ENCODE measurements around the gene FMOD. TPM values are rescaled to one million over a fixed set of nuclear protein-coding genes. Genes with fewer than 3 reads are reported as not detected.
"Not testable (repeated sequence)": the region's sequence is repeated elsewhere in the genome, so short reads cannot be mapped to it uniquely, and the experiment has no call there.

The FMOD gene
- polyA plus RNA-seq, 2 donors = 1.7 to 4.4 TPM

DNA sequence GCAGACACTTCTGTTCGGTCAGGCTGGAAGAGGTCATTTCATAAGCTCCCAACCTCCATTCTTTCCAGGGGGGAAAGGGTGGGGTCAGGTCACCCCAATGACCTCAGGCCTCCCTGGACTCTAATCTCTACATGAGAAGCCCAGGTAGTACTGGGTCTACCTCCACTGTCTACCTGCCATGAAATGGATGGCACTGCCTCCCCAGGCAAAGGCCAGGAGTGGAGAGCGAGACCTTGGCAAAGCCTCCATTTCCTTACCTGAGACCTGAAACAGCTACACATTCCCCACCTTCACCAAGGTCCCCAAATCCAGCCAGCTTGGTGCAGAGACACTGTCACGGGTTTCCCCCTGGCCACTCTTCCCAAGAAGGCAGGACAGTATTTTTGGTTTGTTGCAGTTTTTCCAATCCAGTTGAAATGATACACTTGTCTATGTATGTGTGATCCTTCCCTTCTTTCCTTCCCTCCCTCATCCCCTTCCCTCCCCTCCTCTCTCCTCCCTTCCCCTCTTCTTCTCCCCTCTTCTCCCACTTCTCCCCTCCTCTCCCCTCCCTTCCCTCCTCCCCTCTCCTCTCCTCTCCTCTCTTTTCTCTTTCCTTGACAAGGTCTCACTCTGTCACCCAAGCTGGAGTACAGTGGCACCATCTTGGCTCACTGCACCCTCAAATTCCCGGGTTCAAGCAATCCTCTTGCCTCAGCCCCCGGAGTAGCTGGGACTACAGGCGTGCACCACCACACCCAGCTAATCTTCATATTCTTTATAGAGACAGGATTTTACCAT is 29.5 kb downstream of the FMOD start:
- WGBS, 2 donors = 74 to 82% methylated on average over 6 of the region's 6 CpGs
- no peaks in the 10 kb centered on the region for H3K36me3 ChIP-seq (ENCODE audit: control insufficient read depth in 2 of 2, insufficient read depth in 2 of 2, low read length in 1 of 2)
- H3K9me3 ChIP-seq (ENCODE audit: control insufficient read depth in 2 of 2, insufficient read depth in 1 of 2, low read depth in 1 of 2, low read length in 1 of 2) = no peaks in the 10 kb centered on the region
- H3K4me3 ChIP-seq (ENCODE audit: low read depth in 1 of 2, low read length in 2 of 2) = no peak overlapping the region
- peaks cover 13% of the 10 kb centered on the region in 2 donors for H3K4me1 ChIP-seq (ENCODE audit: control insufficient read depth in 2 of 2, insufficient read depth in 2 of 2, low read length in 1 of 2)
- peak overlapping the region; percentile 16 to 57 for H3K27ac ChIP-seq (ENCODE audit: low read depth in 2 of 2, low read length in 1 of 2)
- no peaks in the 10 kb centered on the region for H3K27me3 ChIP-seq (ENCODE audit: control insufficient read depth in 1 of 2, insufficient read depth in 2 of 2, low read length in 2 of 2)

DNA sequence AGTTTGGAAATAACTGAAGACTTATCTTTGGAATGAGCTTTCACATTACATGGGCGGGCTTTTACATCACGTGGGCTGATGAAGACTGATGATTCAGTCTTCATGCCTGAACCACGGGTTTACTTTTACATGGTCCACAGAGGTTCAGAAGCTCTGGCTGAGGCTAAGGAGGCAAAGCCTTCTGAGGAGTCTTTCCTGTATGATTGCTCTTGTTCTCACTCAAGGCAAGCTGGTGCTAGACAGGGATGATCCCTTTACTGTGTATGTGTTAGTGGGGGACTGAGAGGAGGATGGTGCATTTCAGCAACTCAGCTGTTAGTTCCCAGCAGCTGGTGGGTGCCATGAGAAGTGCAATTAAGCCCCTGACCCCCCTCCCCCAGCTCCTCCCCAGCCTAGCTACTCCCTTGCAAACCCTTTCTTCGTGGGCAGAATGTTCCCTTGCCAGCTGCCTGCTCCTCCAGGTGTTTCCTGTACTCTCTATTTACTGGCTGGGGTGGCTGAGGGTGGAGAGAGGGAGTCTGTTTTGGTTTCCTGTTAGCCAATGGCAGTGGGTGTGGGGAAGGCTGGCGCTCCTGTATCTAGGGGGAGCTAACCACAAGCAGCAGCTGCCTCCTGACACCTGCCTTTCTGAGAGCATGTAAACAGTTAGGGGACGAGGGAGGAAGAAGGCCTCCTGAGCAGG is 30.2 kb downstream of the FMOD start:
- 21 to 34% methylated on average over 6 of the region's 6 CpGs for WGBS, 2 donors
- H3K4me1 ChIP-seq (ENCODE audit: control insufficient read depth in 2 of 2, insufficient read depth in 2 of 2, low read length in 1 of 2) = peaks cover 13% of the 10 kb centered on the region in 2 donors
- no peak overlapping the region for H3K4me3 ChIP-seq (ENCODE audit: low read depth in 1 of 2, low read length in 2 of 2)
- H3K27me3 ChIP-seq (ENCODE audit: control insufficient read depth in 1 of 2, insufficient read depth in 2 of 2, low read length in 2 of 2) = no peaks in the 10 kb centered on the region
- no peaks in the 10 kb centered on the region for H3K9me3 ChIP-seq (ENCODE audit: control insufficient read depth in 2 of 2, insufficient read depth in 1 of 2, low read depth in 1 of 2, low read length in 1 of 2)
- H3K27ac ChIP-seq (ENCODE audit: low read depth in 2 of 2, low read length in 1 of 2) = peak overlapping the region in 1 of 2 donors; percentile 57
- H3K36me3 ChIP-seq (ENCODE audit: control insufficient read depth in 2 of 2, insufficient read depth in 2 of 2, low read length in 1 of 2) = no peaks in the 10 kb centered on the region

DNA sequence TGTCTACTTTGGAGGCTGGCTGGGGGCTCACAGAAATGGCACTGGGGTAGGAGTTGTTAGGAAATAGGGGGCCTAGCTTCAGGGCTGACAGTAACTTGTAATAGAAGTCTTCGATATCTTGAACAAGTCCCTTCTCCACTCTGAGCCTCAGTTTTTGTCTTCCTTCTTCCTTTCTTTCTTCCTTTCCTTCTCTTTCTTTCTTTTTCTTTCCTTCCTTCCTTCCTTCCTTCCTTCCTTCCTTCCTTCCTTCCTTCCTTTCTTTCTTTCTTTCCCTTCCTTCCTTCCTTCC is 32.7 kb downstream of the FMOD start:
- Histone ChIP-seq H3K9me3 (ENCODE audit: control insufficient read depth in 2 of 2, insufficient read depth in 1 of 2, low read depth in 1 of 2, low read length in 1 of 2) (no peaks in the 10 kb centered on the region), H3K36me3 (ENCODE audit: control insufficient read depth in 2 of 2, insufficient read depth in 2 of 2, low read length in 1 of 2) (no peaks in the 10 kb centered on the region), H3K4me1 (ENCODE audit: control insufficient read depth in 2 of 2, insufficient read depth in 2 of 2, low read length in 1 of 2) (peaks cover 5% of the 10 kb centered on the region in 2 donors), H3K4me3 (ENCODE audit: low read depth in 1 of 2, low read length in 2 of 2) (no peak overlapping the region), H3K27ac (ENCODE audit: low read depth in 2 of 2, low read length in 1 of 2) (no peak overlapping the region), H3K27me3 (ENCODE audit: control insufficient read depth in 1 of 2, insufficient read depth in 2 of 2, low read length in 2 of 2) (no peaks in the 10 kb centered on the region)
- 93 to 94% methylated on average over 1 of the region's 1 CpG for WGBS, 2 donors

DNA sequence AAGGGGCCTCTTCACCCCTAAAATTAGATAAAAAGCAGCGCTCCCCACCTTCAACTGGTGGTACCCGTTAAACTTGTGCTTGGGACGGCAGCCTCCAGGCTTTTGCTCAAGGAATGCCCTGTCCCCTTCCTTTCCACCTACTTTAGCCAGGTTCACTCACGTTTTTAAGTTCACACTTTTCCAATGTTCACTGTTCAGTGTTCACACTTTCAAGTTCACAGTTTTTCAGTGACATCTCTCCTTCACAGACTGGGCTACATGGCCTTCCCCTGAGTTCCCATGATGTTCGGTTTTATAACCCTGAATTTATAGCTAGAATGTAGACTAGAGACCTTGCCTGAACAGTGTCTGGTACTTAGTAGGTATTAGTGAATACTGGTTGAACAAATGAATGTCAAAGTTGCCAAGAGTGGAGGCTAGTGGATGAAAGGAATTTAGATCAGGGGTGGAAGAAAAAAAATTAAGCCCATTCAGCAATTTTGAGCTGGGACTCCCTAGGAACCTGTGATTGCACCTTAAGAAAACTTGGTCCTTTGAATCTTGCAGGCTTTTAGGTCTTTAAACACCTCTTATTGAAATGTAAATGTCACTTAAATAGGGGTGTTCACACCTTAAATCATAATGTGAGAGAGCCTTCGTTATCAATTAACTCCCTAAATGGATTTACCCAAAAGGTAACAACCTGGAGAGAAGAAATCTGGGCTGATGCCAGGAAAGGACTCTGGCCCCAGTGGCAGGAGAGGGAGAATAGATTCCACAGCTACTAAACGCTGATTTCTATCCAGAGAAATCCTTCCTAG is 33.3 kb downstream of the FMOD start:
- no peak overlapping the region for H3K4me3 ChIP-seq (ENCODE audit: low read depth in 1 of 2, low read length in 2 of 2)
- H3K9me3 ChIP-seq (ENCODE audit: control insufficient read depth in 2 of 2, insufficient read depth in 1 of 2, low read depth in 1 of 2, low read length in 1 of 2) = no peaks in the 10 kb centered on the region
- H3K36me3 ChIP-seq (ENCODE audit: control insufficient read depth in 2 of 2, insufficient read depth in 2 of 2, low read length in 1 of 2) = no peaks in the 10 kb centered on the region
- H3K4me1 ChIP-seq (ENCODE audit: control insufficient read depth in 2 of 2, insufficient read depth in 2 of 2, low read length in 1 of 2) = peaks cover 5% of the 10 kb centered on the region in 2 donors
- WGBS, 2 donors = 76 to 90% methylated on average over 7 of the region's 7 CpGs
- H3K27me3 ChIP-seq (ENCODE audit: control insufficient read depth in 1 of 2, insufficient read depth in 2 of 2, low read length in 2 of 2) = no peaks in the 10 kb centered on the region
- no peak overlapping the region for H3K27ac ChIP-seq (ENCODE audit: low read depth in 2 of 2, low read length in 1 of 2)

DNA sequence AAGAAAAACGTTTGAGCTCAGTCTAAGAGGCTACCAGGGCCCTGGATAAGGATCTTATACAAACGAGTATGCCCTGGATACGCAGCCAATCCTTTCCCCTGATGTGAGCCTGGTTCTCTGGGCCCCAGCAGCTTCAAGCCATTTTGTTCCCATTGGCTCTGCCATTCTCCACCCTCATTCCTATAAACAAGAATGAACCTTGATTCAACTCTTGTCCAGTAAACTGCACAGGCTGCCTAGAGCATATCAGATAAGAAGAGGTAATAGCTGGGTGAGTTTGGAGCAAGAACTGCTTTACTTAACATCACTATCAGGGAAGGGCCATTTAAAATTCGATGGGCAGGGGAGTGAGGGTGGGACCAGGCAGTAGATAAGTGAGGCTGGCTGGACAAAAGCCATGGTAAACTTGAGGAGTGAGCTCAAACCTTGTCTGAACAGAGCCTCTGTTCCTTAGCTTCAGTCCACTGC is 34.3 kb downstream of the FMOD start:
- H3K4me1 ChIP-seq (ENCODE audit: control insufficient read depth in 2 of 2, insufficient read depth in 2 of 2, low read length in 1 of 2) = peaks cover 5% of the 10 kb centered on the region in 2 donors
- H3K27ac ChIP-seq (ENCODE audit: low read depth in 2 of 2, low read length in 1 of 2) = peak overlapping the region in 1 of 2 donors; percentile 9
- H3K27me3 ChIP-seq (ENCODE audit: control insufficient read depth in 1 of 2, insufficient read depth in 2 of 2, low read length in 2 of 2) = no peaks in the 10 kb centered on the region
- no peaks in the 10 kb centered on the region for H3K9me3 ChIP-seq (ENCODE audit: control insufficient read depth in 2 of 2, insufficient read depth in 1 of 2, low read depth in 1 of 2, low read length in 1 of 2)
- WGBS, 2 donors = 34 to 35% methylated on average over 4 of the region's 4 CpGs
- H3K4me3 ChIP-seq (ENCODE audit: low read depth in 1 of 2, low read length in 2 of 2) = no peak overlapping the region
- H3K36me3 ChIP-seq (ENCODE audit: control insufficient read depth in 2 of 2, insufficient read depth in 2 of 2, low read length in 1 of 2) = no peaks in the 10 kb centered on the region

DNA sequence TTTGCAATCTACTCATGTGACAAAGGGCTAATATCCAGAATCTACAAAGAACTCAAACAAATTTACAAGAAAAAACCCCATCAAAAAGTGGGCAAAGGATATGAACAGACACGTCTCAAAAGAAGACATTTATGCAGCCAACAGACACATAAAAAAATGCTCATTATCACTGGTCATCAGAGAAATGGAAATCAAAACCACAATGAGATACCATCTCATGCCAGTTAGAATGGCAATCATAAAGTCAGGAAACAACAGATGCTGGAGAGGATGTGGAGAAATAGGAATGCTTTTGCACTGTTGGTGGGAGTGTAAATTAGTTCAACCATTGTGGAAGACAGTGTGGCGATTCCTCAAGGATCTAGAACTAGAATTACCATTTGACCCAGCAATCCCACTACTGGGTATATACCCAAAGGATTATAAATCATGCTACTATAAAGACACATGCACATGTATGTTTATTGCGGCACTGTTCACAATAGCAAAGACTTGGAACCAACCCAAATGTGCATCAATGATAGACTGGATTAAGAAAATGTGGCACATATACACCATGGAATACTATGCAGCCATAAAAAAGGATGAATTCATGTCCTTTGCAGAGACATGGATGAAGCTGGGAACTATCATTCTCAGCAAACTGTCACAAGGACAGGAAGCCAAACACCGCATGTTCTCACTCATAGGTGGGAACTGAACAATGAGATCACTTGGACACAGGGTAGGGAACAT is 36.7 kb downstream of the FMOD start:
- H3K4me3 ChIP-seq (ENCODE audit: low read depth in 1 of 2, low read length in 2 of 2); H3K4me1 ChIP-seq (ENCODE audit: control insufficient read depth in 2 of 2, insufficient read depth in 2 of 2, low read length in 1 of 2); H3K9me3 ChIP-seq (ENCODE audit: control insufficient read depth in 2 of 2, insufficient read depth in 1 of 2, low read depth in 1 of 2, low read length in 1 of 2); H3K36me3 ChIP-seq (ENCODE audit: control insufficient read depth in 2 of 2, insufficient read depth in 2 of 2, low read length in 1 of 2); H3K27ac ChIP-seq (ENCODE audit: low read depth in 2 of 2, low read length in 1 of 2); H3K27me3 ChIP-seq (ENCODE audit: control insufficient read depth in 1 of 2, insufficient read depth in 2 of 2, low read length in 2 of 2): not testable (repeated sequence)
- WGBS, 2 donors = 89 to 92% methylated on average over 3 of the region's 4 CpGs

DNA sequence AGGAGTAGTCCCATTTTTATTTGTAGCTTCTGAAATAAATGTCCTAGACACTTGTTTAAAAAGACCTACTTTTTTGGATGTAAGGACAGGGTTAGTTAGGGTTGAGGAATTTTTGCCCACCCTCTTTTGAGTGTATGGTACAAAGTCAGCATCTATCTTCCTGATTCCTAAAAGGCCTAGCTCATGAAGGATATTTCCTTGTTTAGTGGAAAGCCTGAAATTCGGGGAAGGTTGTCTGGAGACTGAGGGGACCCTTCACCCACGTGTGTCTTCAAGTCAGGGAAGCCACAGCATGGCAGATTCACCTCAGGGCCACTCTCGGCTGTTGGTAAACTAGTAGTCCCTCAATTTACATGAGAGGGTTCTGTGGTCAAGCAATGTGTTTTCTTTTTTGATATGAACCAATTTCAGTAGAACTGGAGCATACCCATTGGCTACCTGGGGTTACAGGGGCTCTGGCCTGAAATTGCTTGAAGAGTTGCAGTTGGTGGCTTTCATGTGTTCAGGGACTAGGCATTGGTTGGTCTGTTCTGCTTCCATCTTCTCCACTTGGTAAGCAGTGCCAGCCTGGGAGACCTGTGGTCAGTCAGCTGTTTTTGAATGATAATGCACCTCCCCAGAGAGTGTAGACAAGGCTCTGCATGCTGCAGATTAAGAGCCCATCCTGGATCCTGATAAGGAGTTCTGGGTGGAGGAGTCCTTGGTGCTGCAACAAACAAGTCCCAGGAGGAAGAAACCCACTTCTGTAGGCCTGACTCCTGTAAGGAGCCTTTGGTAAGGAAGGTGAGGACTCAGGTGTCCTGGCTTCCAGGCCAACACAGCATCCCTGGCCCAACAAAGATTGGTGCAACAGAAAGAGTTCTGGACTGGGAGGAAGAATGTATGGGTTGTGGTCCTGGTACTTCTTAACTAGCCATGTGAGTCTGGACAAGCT is 39.3 kb downstream of the FMOD start:
- H3K36me3 ChIP-seq (ENCODE audit: control insufficient read depth in 2 of 2, insufficient read depth in 2 of 2, low read length in 1 of 2) = peaks cover 7 to 12% of the 10 kb centered on the region in 2 donors
- H3K9me3 ChIP-seq (ENCODE audit: control insufficient read depth in 2 of 2, insufficient read depth in 1 of 2, low read depth in 1 of 2, low read length in 1 of 2) = no peaks in the 10 kb centered on the region
- peaks cover 2 to 4% of the 10 kb centered on the region in 2 donors for H3K4me1 ChIP-seq (ENCODE audit: control insufficient read depth in 2 of 2, insufficient read depth in 2 of 2, low read length in 1 of 2)
- 80 to 84% methylated on average over 3 of the region's 3 CpGs for WGBS, 2 donors
- H3K27ac ChIP-seq (ENCODE audit: low read depth in 2 of 2, low read length in 1 of 2) = no peak overlapping the region
- no peak overlapping the region for H3K4me3 ChIP-seq (ENCODE audit: low read depth in 1 of 2, low read length in 2 of 2)
- no peaks in the 10 kb centered on the region for H3K27me3 ChIP-seq (ENCODE audit: control insufficient read depth in 1 of 2, insufficient read depth in 2 of 2, low read length in 2 of 2)

DNA sequence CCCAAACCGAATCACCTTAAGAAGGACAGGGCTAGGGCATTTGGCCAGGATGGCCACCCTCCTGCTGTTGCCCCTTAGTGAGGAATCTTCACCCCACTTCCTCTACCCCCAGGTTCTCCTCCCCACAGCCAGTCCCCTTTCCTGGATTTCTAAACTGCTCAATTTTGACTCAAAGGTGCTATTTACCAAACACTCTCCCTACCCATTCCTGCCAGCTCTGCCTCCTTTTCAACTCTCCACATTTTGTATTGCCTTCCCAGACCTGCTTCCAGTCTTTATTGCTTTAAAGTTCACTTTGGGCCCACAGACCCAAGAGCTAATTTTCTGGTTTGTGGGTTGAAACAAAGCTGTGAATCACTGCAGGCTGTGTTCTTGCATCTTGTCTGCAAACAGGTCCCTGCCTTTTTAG is 42.0 kb downstream of the FMOD start:
- Histone ChIP-seq H3K27me3 (ENCODE audit: control insufficient read depth in 1 of 2, insufficient read depth in 2 of 2, low read length in 2 of 2) (no peaks in the 10 kb centered on the region), H3K36me3 (ENCODE audit: control insufficient read depth in 2 of 2, insufficient read depth in 2 of 2, low read length in 1 of 2) (peaks cover 7 to 12% of the 10 kb centered on the region in 2 donors), H3K27ac (ENCODE audit: low read depth in 2 of 2, low read length in 1 of 2) (peak overlapping the region in 1 of 2 donors; percentile 69), H3K4me1 (ENCODE audit: control insufficient read depth in 2 of 2, insufficient read depth in 2 of 2, low read length in 1 of 2) (peaks cover 2 to 4% of the 10 kb centered on the region in 2 donors), H3K9me3 (ENCODE audit: control insufficient read depth in 2 of 2, insufficient read depth in 1 of 2, low read depth in 1 of 2, low read length in 1 of 2) (no peaks in the 10 kb centered on the region), H3K4me3 (ENCODE audit: low read depth in 1 of 2, low read length in 2 of 2) (peak overlapping the region in 1 of 2 donors; percentile 64)
- WGBS, 2 donors = 44 to 61% methylated on average over 1 of the region's 1 CpG

All from esophagus (tissue), 2 donors.